H9 (cell line): ENCODE data around the gene SNX1. TPM values are rescaled to one million over a fixed set of nuclear protein-coding genes. Genes with fewer than 3 reads are reported as not detected.
A peak's percentile ranks its signal among the peaks of the same experiment; 100 is the strongest.

Experiments used
- DNase-seq: peaks from one replicate; pipeline ENCODE4 v3.0.0-alpha.2; 2017
- H2AFZ ChIP-seq: one replicate; pipeline ENCODE4 v1.6.1; 2013; ENCODE audit warnings: mild to moderate bottlenecking, low read length, control low read depth, moderate library complexity
- H2AK5ac ChIP-seq: 2 replicates; pipeline ENCODE4 v1.6.1; 2013; ENCODE audit warnings: low read length, control low read depth, mixed read lengths; ENCODE audit not compliant: insufficient read length
- H2BK120ac ChIP-seq: one replicate; pipeline ENCODE4 v1.6.1; 2013; ENCODE audit warnings: low read depth, mild to moderate bottlenecking, low read length, control low read depth, inconsistent platforms; ENCODE audit not compliant: poor library complexity, severe bottlenecking
- H2BK12ac ChIP-seq: 2 replicates; pipeline ENCODE4 v1.6.1; 2013; ENCODE audit warnings: low read length, control low read depth, mixed read lengths, low read depth; ENCODE audit not compliant: insufficient read length
- H2BK15ac ChIP-seq: 2 replicates; pipeline ENCODE4 v1.6.1; 2013; ENCODE audit warnings: low read depth, low read length, control low read depth
- H2BK20ac ChIP-seq: one replicate; pipeline ENCODE4 v1.6.1; 2013; ENCODE audit warnings: low read depth, mild to moderate bottlenecking, low read length, control low read depth, inconsistent platforms; ENCODE audit not compliant: poor library complexity, severe bottlenecking
- H2BK5ac ChIP-seq: 2 replicates; pipeline ENCODE4 v1.6.1; 2013; ENCODE audit warnings: low read length, control low read depth, mixed read lengths; ENCODE audit not compliant: insufficient read length
- H3K14ac ChIP-seq: 2 replicates; pipeline ENCODE4 v1.6.1; 2013; ENCODE audit warnings: low read length, control low read depth; ENCODE audit not compliant: insufficient read depth
- H3K18ac ChIP-seq: 2 replicates; pipeline ENCODE4 v1.6.1; 2013; ENCODE audit warnings: low read depth, mild to moderate bottlenecking, mixed read lengths, low read length, control low read depth; ENCODE audit not compliant: insufficient read length
- H3K23ac ChIP-seq: 2 replicates; pipeline ENCODE4 v1.6.1; 2013; ENCODE audit warnings: low read length, control low read depth, mixed read lengths, low read depth; ENCODE audit not compliant: insufficient read length
- H3K23me2 ChIP-seq: 2 replicates; pipeline ENCODE4 v1.6.1; 2013; ENCODE audit warnings: low read depth, mild to moderate bottlenecking, mixed read lengths, low read length, control low read depth; ENCODE audit not compliant: insufficient read length, poor library complexity, severe bottlenecking
- H3K27ac ChIP-seq: 2 replicates; pipeline ENCODE4 v1.5.1; 2013; ENCODE audit warnings: low read length, control low read depth, mixed read lengths, low read depth; ENCODE audit not compliant: insufficient read length
- H3K27me3 ChIP-seq: 2 replicates; pipeline ENCODE4 v1.6.1; 2013; ENCODE audit warnings: low read length, control low read depth, inconsistent platforms; ENCODE audit not compliant: insufficient read depth
- H3K4ac ChIP-seq: 2 replicates; pipeline ENCODE4 v1.6.1; 2013; ENCODE audit warnings: low read depth, mild to moderate bottlenecking, control low read depth, inconsistent platforms, low read length, moderate library complexity
- H3K4me1 ChIP-seq: 2 replicates; pipeline ENCODE4 v1.6.1; 2013; ENCODE audit warnings: low read length, control low read depth, inconsistent platforms; ENCODE audit not compliant: insufficient read depth
- H3K4me2 ChIP-seq: 2 replicates; pipeline ENCODE4 v1.6.1; 2013; ENCODE audit warnings: low read length, control low read depth, mixed read lengths; ENCODE audit not compliant: insufficient read length, insufficient read depth
- H3K56ac ChIP-seq: 2 replicates; pipeline ENCODE4 v1.6.1; 2013; ENCODE audit warnings: low read depth, mild to moderate bottlenecking, mixed read lengths, low read length, control low read depth; ENCODE audit not compliant: insufficient read length
- H3K79me1 ChIP-seq: 2 replicates; pipeline ENCODE4 v1.6.1; 2013; ENCODE audit warnings: low read depth, mild to moderate bottlenecking, moderate library complexity, low read length, control low read depth, inconsistent platforms; ENCODE audit not compliant: insufficient read depth, poor library complexity, severe bottlenecking
- H3K79me2 ChIP-seq: 2 replicates; pipeline ENCODE4 v1.6.1; 2013; ENCODE audit warnings: low read length, control low read depth, inconsistent platforms; ENCODE audit not compliant: insufficient read depth
- H3K9ac ChIP-seq: 2 replicates; pipeline ENCODE4 v1.6.1; 2013; ENCODE audit warnings: low read length, control low read depth, mixed read lengths; ENCODE audit not compliant: insufficient read length; ENCODE audit errors: extremely low read depth
- H3K9me3 ChIP-seq: one replicate; pipeline ENCODE4 v1.6.1; 2013; ENCODE audit warnings: low read depth, low read length, inconsistent platforms; ENCODE audit not compliant: control insufficient read depth
- H3T11ph ChIP-seq: one replicate; pipeline ENCODE4 v1.6.1; 2013; ENCODE audit warnings: mild to moderate bottlenecking, low read length, control low read depth, inconsistent platforms
- H4K20me1 ChIP-seq: one replicate; pipeline ENCODE4 v1.6.1; 2013; ENCODE audit not compliant: control insufficient read depth, insufficient read length, insufficient read depth
- H4K5ac ChIP-seq: 2 replicates; pipeline ENCODE4 v1.6.1; 2013; ENCODE audit warnings: low read depth, mild to moderate bottlenecking, mixed read lengths, low read length, control low read depth; ENCODE audit not compliant: insufficient read length
- H4K8ac ChIP-seq: replicated peaks from 2 replicates; pipeline ENCODE4 v1.6.1; 2013; ENCODE audit warnings: low read length, control low read depth, mixed read lengths, low read depth; ENCODE audit not compliant: insufficient read length
- H4K91ac ChIP-seq: 2 replicates; pipeline ENCODE4 v1.6.1; 2013; ENCODE audit warnings: low read depth, mild to moderate bottlenecking, moderate library complexity, mixed read lengths, low read length, control low read depth; ENCODE audit not compliant: insufficient read length
- H3K27ac Mint-ChIP-seq, 3 experiments: 2 replicates in 2 of 3; 3 replicates in 1 of 3; pipeline ENCODE4 v1.8.0; 2020 to 2021; ENCODE audit warnings: mixed read lengths in 3 of 3, mild to moderate bottlenecking in 1 of 3, moderate library complexity in 1 of 3
- H3K27me3 Mint-ChIP-seq: 2 replicates; pipeline ENCODE4 v1.8.0; 2021; ENCODE audit warnings: low read depth, mild to moderate bottlenecking, moderate library complexity, mixed read lengths
- H3K36me3 Mint-ChIP-seq, 3 experiments: 2 replicates in 2 of 3; 3 replicates in 1 of 3; pipeline ENCODE4 v1.8.0; 2020 to 2021; ENCODE audit warnings: low read depth in 3 of 3, mixed read lengths in 3 of 3; ENCODE audit not compliant: insufficient read depth in 1 of 3
- H3K4me1 Mint-ChIP-seq, 2 experiments: 2 replicates each; pipeline ENCODE4 v1.8.0; 2020; ENCODE audit warnings: mixed read lengths in 2 of 2
- H3K4me3 Mint-ChIP-seq, 2 experiments: 2 replicates in 1 of 2; 3 replicates in 1 of 2; pipeline ENCODE4 v1.8.0; 2020 to 2021; ENCODE audit warnings: mild to moderate bottlenecking in 2 of 2, mixed read lengths in 2 of 2, moderate library complexity in 1 of 2
- H3K9me3 Mint-ChIP-seq, 2 experiments: 2 replicates in 1 of 2; 3 replicates in 1 of 2; pipeline ENCODE4 v1.8.0; 2020; ENCODE audit warnings: mild to moderate bottlenecking in 2 of 2, mixed read lengths in 2 of 2, moderate library complexity in 1 of 2
- WGBS: extraction: QIAGEN DNeasy Blood & Tissue Kit; methylation state at CpG from one replicate; pipeline ENCODE4 v1.1.7; 2013; ENCODE audit warnings: missing lambda C conversion rate, low lambda C conversion rate, mixed read lengths; ENCODE audit not compliant: insufficient read length; ENCODE audit errors: extremely low coverage; 5-methylcytosine and 5-hydroxymethylcytosine counted together
- total RNA-seq: library from RNA; stranded (reverse); gene quantifications from 2 replicates; pipeline ENCODE4 v1.2.1, GENCODE V29; 2021
- TF ChIP-seq, protein P1 (sequence below): fragments of 200-600 bp; sonication (generic); conservative IDR thresholded peaks from 3 replicates; pipeline ENCODE4 v1.8.0; 2021; ENCODE audit warnings: antibody characterized with exemption, mild to moderate bottlenecking

The SNX1 gene
- total RNA-seq, 1 experiment from 2014 or later, result 58.8 TPM

DNA sequence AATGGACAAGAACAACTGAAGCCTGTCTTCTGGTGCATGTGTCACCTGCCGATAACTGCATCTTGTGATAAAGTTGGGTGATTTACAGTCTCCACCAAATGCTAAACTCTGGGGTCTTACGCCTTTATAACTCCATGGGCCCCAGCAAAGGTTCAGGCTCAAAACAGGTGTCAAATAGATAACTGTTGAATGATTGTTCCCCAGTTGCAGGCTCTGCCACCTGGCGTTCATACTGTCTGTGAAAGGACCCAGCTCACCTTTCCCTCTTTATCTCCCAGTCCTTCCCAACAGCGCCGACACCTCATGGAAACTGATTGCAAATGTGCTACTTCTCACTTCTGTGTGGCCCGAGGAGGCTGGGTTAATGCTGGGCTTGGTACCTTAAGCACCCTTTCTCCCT lies 47.5 kb downstream of the SNX1 start:
- Histone ChIP-seq H3K4me1 (no peaks in the 10 kb centered on the region), H2BK15ac (no peak overlapping the region), H3K23ac (no peak overlapping the region), H3K14ac (no peak overlapping the region), H3K4me2 (no peak overlapping the region), H4K20me1 (no peaks in the 10 kb centered on the region), H3K56ac (no peak overlapping the region), H2BK5ac (no peak overlapping the region), H2BK20ac (no peak overlapping the region), H3K79me1 (no peaks in the 10 kb centered on the region), H3K23me2 (no peaks in the 10 kb centered on the region), H3T11ph (no peak overlapping the region), H3K4ac (no peak overlapping the region), H3K27ac (no peak overlapping the region), H2AFZ (no peak overlapping the region), H3K9me3 (no peaks in the 10 kb centered on the region), H4K5ac (no peak overlapping the region), H3K9ac (no peak overlapping the region), H4K91ac (no peak overlapping the region), H2BK12ac (no peak overlapping the region), H3K18ac (no peak overlapping the region), H2AK5ac (no peak overlapping the region), H3K27me3 (no peaks in the 10 kb centered on the region), H3K79me2 (no peaks in the 10 kb centered on the region), H4K8ac (no peak overlapping the region), H2BK120ac (no peak overlapping the region)
- no CpG with 5 or more reads among the region's 6 CpGs for WGBS
- Mint-ChIP-seq H3K36me3 (peaks cover 0 to 7% (median 2%) of the 10 kb centered on the region in 3 experiments; a peak in 4 of 7 replicates), H3K4me1 (peaks cover 0 to 4% of the 10 kb centered on the region in 2 experiments; a peak in 2 of 4 replicates), H3K27ac (no peak overlapping the region; a peak in 1 of 7 replicates), H3K27me3 (no peaks in the 10 kb centered on the region), H3K4me3 (no peak overlapping the region), H3K9me3 (no peaks in the 10 kb centered on the region)
- TF ChIP-seq, protein P1, sequence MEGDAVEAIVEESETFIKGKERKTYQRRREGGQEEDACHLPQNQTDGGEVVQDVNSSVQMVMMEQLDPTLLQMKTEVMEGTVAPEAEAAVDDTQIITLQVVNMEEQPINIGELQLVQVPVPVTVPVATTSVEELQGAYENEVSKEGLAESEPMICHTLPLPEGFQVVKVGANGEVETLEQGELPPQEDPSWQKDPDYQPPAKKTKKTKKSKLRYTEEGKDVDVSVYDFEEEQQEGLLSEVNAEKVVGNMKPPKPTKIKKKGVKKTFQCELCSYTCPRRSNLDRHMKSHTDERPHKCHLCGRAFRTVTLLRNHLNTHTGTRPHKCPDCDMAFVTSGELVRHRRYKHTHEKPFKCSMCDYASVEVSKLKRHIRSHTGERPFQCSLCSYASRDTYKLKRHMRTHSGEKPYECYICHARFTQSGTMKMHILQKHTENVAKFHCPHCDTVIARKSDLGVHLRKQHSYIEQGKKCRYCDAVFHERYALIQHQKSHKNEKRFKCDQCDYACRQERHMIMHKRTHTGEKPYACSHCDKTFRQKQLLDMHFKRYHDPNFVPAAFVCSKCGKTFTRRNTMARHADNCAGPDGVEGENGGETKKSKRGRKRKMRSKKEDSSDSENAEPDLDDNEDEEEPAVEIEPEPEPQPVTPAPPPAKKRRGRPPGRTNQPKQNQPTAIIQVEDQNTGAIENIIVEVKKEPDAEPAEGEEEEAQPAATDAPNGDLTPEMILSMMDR, result peak; percentile 22; the same call in 1 of the 3 replicates
- no peak for DNase-seq
